RWPE1 (cell line): ENCODE data around the gene ARSD.
"Not testable (repeated sequence)": the region's sequence is repeated elsewhere in the genome, so short reads cannot be mapped to it uniquely, and the experiment has no call there.

Experiments
- CTCF ChIA-PET: fragments of 350-600 bp; sonication (Branson Sonifier 250); formaldehyde crosslinking; extraction: SDS; loops from one replicate; lab custom pipeline; 2021; lab: Yijun Ruan, JAX
- POLR2A ChIA-PET: fragments of 400-600 bp; formaldehyde crosslinking; extraction: SDS; loops from one replicate; lab custom pipeline; 2020; ENCODE audit warnings: antibody characterized with exemption; ENCODE audit not compliant: low non-redundant PET; lab: Yijun Ruan, JAX
- DNase-seq: peaks from one replicate; pipeline ENCODE4 v3.0.0; 2012; ENCODE audit warnings: low spot score
- H3K27ac ChIP-seq: fragments of 450-650 bp; 2 replicates; pipeline ENCODE4 v1.5.1; 2017
- CTCF ChIP-seq: fragments of 450-650 bp; conservative IDR thresholded peaks from 2 replicates; pipeline ENCODE4 v1.5.1; 2017; ENCODE audit warnings: low read depth, mild to moderate bottlenecking

Gene ARSD

GRCh38 chrX:2907295-2907694, 21.8 kb downstream of the ARSD start:
- no peak overlapping the region for H3K27ac ChIP-seq
- CTCF ChIA-PET, result no interaction called here
- no peak for TF ChIP-seq CTCF
- no peak for DNase-seq
- POLR2A ChIA-PET, result no interaction called here

- DNase-seq, result no peak
- no peak overlapping the region for H3K27ac ChIP-seq
- ChIA-PET POLR2A (no interaction called here), CTCF (no interaction called here)
- TF ChIP-seq CTCF, result no peak
These were observed 25.8 kb downstream of the ARSD start for GRCh38 chrX:2903366-2903765.

- no peak for TF ChIP-seq CTCF
- no peak overlapping the region for H3K27ac ChIP-seq
- ChIA-PET POLR2A (no interaction called here), CTCF (no interaction called here)
- no peak for DNase-seq
These were observed 26.3 kb downstream of the ARSD start for GRCh38 chrX:2902841-2903240.

- ChIA-PET CTCF (no interaction called here), POLR2A (no interaction called here)
- no peak for DNase-seq
- no peak overlapping the region for H3K27ac ChIP-seq
- no peak for TF ChIP-seq CTCF
These were observed 27.6 kb downstream of the ARSD start for GRCh38 chrX:2901367-2902036.

GRCh38 chrX:2898846-2899512, 30.2 kb downstream of the ARSD start:
- no peak for TF ChIP-seq CTCF
- ChIA-PET POLR2A (no interaction called here), CTCF (no interaction called here)
- DNase-seq, result peak; percentile 17
- no peak overlapping the region for H3K27ac ChIP-seq

- peak overlapping the region; percentile 46 for H3K27ac ChIP-seq
- POLR2A ChIA-PET, CTCF ChIA-PET: not testable (repeated sequence)
- DNase-seq, result peak; percentile 37
These were observed 31.2 kb downstream of the ARSD start for GRCh38 chrX:2897690-2898623.
